SK-N-SH (cell line): Measurements from ENCODE around the gene TPM3. TPM values are rescaled to one million over a fixed set of nuclear protein-coding genes. Genes with fewer than 3 reads are reported as not detected.

Experiments used
- CTCF ChIA-PET: fragments of 300-600, 350-600 bp; formaldehyde crosslinking; extraction: SDS; loops from one replicate; lab custom pipeline; 2021; lab: Yijun Ruan, JAX
- POLR2A ChIA-PET: fragments of 350-600 bp; sonication (Branson Sonifier 250); formaldehyde crosslinking; extraction: SDS; loops from one replicate; lab custom pipeline; 2020; ENCODE audit warnings: antibody characterized with exemption, inconsistent platforms; lab: Yijun Ruan, JAX
- DNase-seq: peaks from one replicate; pipeline ENCODE4 v3.0.0; 2012
- H2AFZ ChIP-seq: fragments of 200-600 bp; sonication (generic); 2 replicates; pipeline ENCODE4 v1.8.1; 2016; ENCODE audit warnings: antibody characterized with exemption, mild to moderate bottlenecking, low read depth
- H3F3A ChIP-seq: fragments of 200-600 bp; sonication (generic); replicated peaks from 2 replicates; pipeline ENCODE3; 2016; ENCODE audit warnings: antibody characterized with exemption, mild to moderate bottlenecking; ENCODE audit not compliant: insufficient read depth
- H3K27ac ChIP-seq, 2 experiments: fragments of 200-500 bp in 1 of 2; fragments of 200-600 bp in 1 of 2; sonication (Bioruptor generic) in 1 of 2; sonication (generic), shearing (Covaris generic) in 1 of 2; 2 replicates each; pipeline versions ENCODE4 v1.5.1 to v1.6.1; 2014 to 2016; ENCODE audit warnings: low read depth in 2 of 2, inconsistent platforms in 1 of 2, low read length in 1 of 2, mild to moderate bottlenecking in 1 of 2, mixed read lengths in 1 of 2
- H3K27me3 ChIP-seq: fragments of 200-600 bp; sonication (generic), shearing (Covaris generic); 2 replicates; pipeline ENCODE4 v1.6.1; 2016; ENCODE audit warnings: mixed run types; ENCODE audit not compliant: insufficient read depth
- H3K36me3 ChIP-seq, 2 experiments: fragments of 200-500 bp in 1 of 2; fragments of 200-600 bp in 1 of 2; sonication (Bioruptor generic) in 1 of 2; sonication (generic) in 1 of 2; replicated peaks in 1 of 2; 2 replicates each; pipeline versions ENCODE3 to v1.5.1; 2014 to 2016; ENCODE audit warnings: low read length in 1 of 2, mild to moderate bottlenecking in 1 of 2; ENCODE audit not compliant: insufficient read depth in 2 of 2, control insufficient read depth in 1 of 2
- H3K4me1 ChIP-seq, 2 experiments: fragments of 200-500 bp in 1 of 2; fragments of 200-600 bp in 1 of 2; sonication (Bioruptor generic) in 1 of 2; sonication (generic), shearing (Covaris generic) in 1 of 2; 2 replicates each; pipeline versions ENCODE4 v1.5.1 to v1.6.1; 2014 to 2016; ENCODE audit warnings: low read depth in 1 of 2, low read length in 1 of 2, mixed run types in 1 of 2; ENCODE audit not compliant: insufficient read depth in 2 of 2, control insufficient read depth in 1 of 2
- H3K4me2 ChIP-seq: fragments of 200-600 bp; sonication (generic), shearing (Covaris generic); 2 replicates; pipeline ENCODE4 v1.6.1; 2017; ENCODE audit warnings: mixed run types
- H3K4me3 ChIP-seq, 2 experiments: fragments of 200-500 bp in 1 of 2; fragments of 200-600 bp in 1 of 2; sonication (Bioruptor generic) in 1 of 2; sonication (generic), shearing (Covaris generic) in 1 of 2; 2 replicates each; pipeline versions ENCODE4 v1.5.1 to v1.8.1; 2014 to 2016; ENCODE audit warnings: low read depth in 2 of 2, inconsistent platforms in 1 of 2, low read length in 1 of 2, mild to moderate bottlenecking in 1 of 2, mixed read lengths in 1 of 2, moderate library complexity in 1 of 2
- H3K79me2 ChIP-seq: fragments of 200-600 bp; sonication (generic); 2 replicates; pipeline ENCODE4 v1.8.1; 2017; ENCODE audit warnings: mild to moderate bottlenecking; ENCODE audit not compliant: insufficient read depth
- H3K9ac ChIP-seq: fragments of 200-600 bp; sonication (generic); 2 replicates; pipeline ENCODE4 v1.6.1; 2017; ENCODE audit warnings: mixed run types
- H3K9me2 ChIP-seq: fragments of 200-600 bp; sonication (generic); 2 replicates; pipeline ENCODE4 v1.6.1; 2017; ENCODE audit warnings: mixed run types
- H3K9me3 ChIP-seq: fragments of 200-600 bp; sonication (generic); 2 replicates; pipeline ENCODE4 v1.6.1; 2017; ENCODE audit warnings: mixed run types, mild to moderate bottlenecking, moderate library complexity
- H4K20me1 ChIP-seq: fragments of 200-600 bp; sonication (generic); 2 replicates; pipeline ENCODE4 v1.6.1; 2017; ENCODE audit warnings: mild to moderate bottlenecking, mixed run types; ENCODE audit not compliant: insufficient read depth
- CHD2 ChIP-seq: fragments of 150-350 bp; IDR thresholded peaks from 2 replicates; pipeline ENCODE4 v1.6.1; 2018; ENCODE audit warnings: low read length; ENCODE audit not compliant: partially characterized antibody
- EZH2phosphoT487 ChIP-seq: fragments of 200-600 bp; sonication (generic); IDR thresholded peaks from 2 replicates; pipeline ENCODE4 v1.6.1; 2017; ENCODE audit warnings: low read depth, mixed run types, mild to moderate bottlenecking, antibody characterized with exemption, moderate library complexity, borderline replicate concordance
- FOXM1 ChIP-seq: IDR thresholded peaks from 2 replicates; pipeline ENCODE4 v1.4.0; 2012; ENCODE audit warnings: low read depth, mild to moderate bottlenecking
- MEF2A ChIP-seq: IDR thresholded peaks from 2 replicates; pipeline ENCODE4 v1.4.0; 2012; ENCODE audit warnings: low read depth, borderline replicate concordance
- NRF1 ChIP-seq: IDR thresholded peaks from 2 replicates; pipeline ENCODE4 v1.6.1; 2012; ENCODE audit warnings: low read depth, mild to moderate bottlenecking, low read length
- POLR2AphosphoS5 ChIP-seq: IDR thresholded peaks from 2 replicates; pipeline ENCODE4 v1.6.1; 2012; ENCODE audit warnings: low read depth, low read length
- RCOR1 ChIP-seq: fragments of 150-350 bp; IDR thresholded peaks from 2 replicates; pipeline ENCODE4 v1.6.1; 2017; ENCODE audit warnings: antibody characterized with exemption, low read length
- RXRA ChIP-seq: IDR thresholded peaks from 2 replicates; pipeline ENCODE4 v1.4.0; 2012; ENCODE audit warnings: low read depth, mild to moderate bottlenecking, borderline replicate concordance
- TAF1 ChIP-seq: IDR thresholded peaks from 2 replicates; pipeline ENCODE4 v1.6.1; 2012; ENCODE audit warnings: low read depth, mild to moderate bottlenecking, low read length, moderate library complexity, borderline replicate concordance
- TEAD4 ChIP-seq: IDR thresholded peaks from 2 replicates; pipeline ENCODE4 v1.4.0; 2012; ENCODE audit warnings: mild to moderate bottlenecking, borderline replicate concordance; ENCODE audit not compliant: insufficient read depth
- WGBS: methylation state at CpG from one replicate; pipeline ENCODE4 v1.1.6; 2017; ENCODE audit warnings: low lambda C conversion rate; 5-methylcytosine and 5-hydroxymethylcytosine counted together
- polyA plus RNA-seq, 3 experiments: library from polyadenylated mRNA; depleted of rRNA; stranded (reverse); fragments of >200 nt; gene quantifications; 2 replicates each; pipeline ENCODE4 v1.2.3, GENCODE V29; 2012
- TF ChIP-seq, protein P1 (sequence below): IDR thresholded peaks from 2 replicates; pipeline ENCODE4 v1.4.0; 2012; ENCODE audit warnings: low read depth
- TF ChIP-seq, protein P2 (sequence below): IDR thresholded peaks from 2 replicates; pipeline ENCODE4 v1.6.1; 2012; ENCODE audit warnings: mild to moderate bottlenecking, low read depth, low read length, moderate library complexity
- TF ChIP-seq, protein P3 (sequence below): IDR thresholded peaks from 2 replicates; pipeline ENCODE4; 2012
- TF ChIP-seq, protein P4 (sequence below): IDR thresholded peaks from 2 replicates; pipeline ENCODE4 v1.4.0; 2012; ENCODE audit warnings: low read depth, borderline replicate concordance
- TF ChIP-seq, protein P5 (sequence below): fragments of 150-350 bp; IDR thresholded peaks from 2 replicates; pipeline ENCODE4 v1.6.1; 2016; ENCODE audit warnings: mild to moderate bottlenecking, low read depth, low read length

TPM3 gene
- 324 and 359 TPM in 2 replicates for polyA plus RNA-seq (2012; rRNA removed)
- 391 and 506 TPM in 2 replicates for polyA plus RNA-seq (2012; cell fraction: cytosol; rRNA removed)
- 163 and 260 TPM in 2 replicates for polyA plus RNA-seq (2012; cell fraction: nucleus; rRNA removed)

DNA sequence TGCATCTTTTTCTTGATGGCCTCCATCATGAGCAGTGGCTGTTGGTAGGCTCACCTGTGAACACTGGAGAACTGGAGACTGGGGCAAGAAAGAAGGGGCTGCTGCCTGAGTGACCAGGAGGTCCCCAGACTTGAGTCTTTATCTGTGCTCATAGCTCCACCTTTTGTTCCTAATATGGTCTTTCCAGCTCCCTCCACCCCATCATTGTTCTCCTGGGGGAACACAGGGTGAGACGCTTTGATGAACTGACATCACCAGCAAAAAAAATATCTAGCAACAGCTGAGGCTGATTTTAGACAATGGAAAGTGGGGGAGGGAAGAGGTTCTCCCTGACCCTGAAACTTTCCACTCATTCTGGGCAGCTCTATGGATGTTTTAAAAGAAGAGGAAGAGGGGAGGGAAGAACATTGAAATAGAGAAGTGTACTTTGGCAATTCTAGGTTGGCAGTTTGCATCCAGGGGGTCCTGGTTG lies at the start of gene TPM3:
TPM3 (minus strand) TSS at position 111 of the 472 bp plus-strand sequence; CDS start at position 29, 82 bp downstream.
- H3K4me2 ChIP-seq, result no peak within 1 kb of the TSS
- H3K9me2 ChIP-seq, result no peaks in the 10 kb centered on the region
- POLR2A ChIA-PET, result no interaction called here

DNA sequence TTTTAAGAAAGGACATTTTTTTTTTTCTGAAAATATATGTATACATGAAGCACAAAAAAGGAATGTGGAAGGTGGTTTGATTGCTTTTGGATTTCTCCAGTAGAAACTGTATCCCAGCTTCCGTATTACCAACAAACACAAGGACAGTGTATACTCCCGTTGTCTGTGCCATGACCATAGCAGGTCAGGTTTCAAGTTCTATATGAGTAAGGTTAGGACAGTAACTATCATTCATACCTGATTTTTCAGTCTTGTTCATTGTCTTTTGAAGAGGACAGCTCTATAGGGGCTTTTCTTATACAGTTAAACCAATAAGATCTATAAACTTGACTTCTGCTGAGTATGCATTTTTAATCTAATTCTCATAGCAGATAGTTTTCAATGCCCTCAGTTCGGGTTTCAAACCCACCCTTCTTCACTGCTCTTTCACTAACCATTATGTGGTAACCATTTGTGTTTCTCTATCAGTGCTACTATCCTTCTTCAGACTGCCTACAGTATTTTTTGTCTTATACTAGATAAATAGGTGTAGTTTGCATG lies 48.5 kb upstream of the TPM3 start:
- Histone ChIP-seq H3K4me3 (no peak overlapping the region), H3K36me3 (peaks cover 89 to 94% of the 10 kb centered on the region in 2 experiments), H3K9me2 (no peaks in the 10 kb centered on the region), H3K27ac (no peak overlapping the region), H3K9me3 (no peaks in the 10 kb centered on the region), H2AFZ (no peak overlapping the region), H4K20me1 (peaks cover 30% of the 10 kb centered on the region; the same call in 1 of the 2 replicates), H3K9ac (no peak overlapping the region), H3K27me3 (no peaks in the 10 kb centered on the region), H3K4me1 (no peaks in the 10 kb centered on the region), H3K79me2 (peaks cover 73% of the 10 kb centered on the region), H3K4me2 (no peak overlapping the region), H3F3A (peaks cover 17% of the 10 kb centered on the region)
- WGBS, result 76% methylated on average over 3 of the region's 3 CpGs
- ChIA-PET CTCF (interaction anchor here (1.7 kb wide), 1 partner anchor 15 kb away, joined by 4 read pairs; no protein-coding TSS in a partner anchor), POLR2A (no interaction called here)
- no peak for DNase-seq
- TF ChIP-seq, protein P1, sequence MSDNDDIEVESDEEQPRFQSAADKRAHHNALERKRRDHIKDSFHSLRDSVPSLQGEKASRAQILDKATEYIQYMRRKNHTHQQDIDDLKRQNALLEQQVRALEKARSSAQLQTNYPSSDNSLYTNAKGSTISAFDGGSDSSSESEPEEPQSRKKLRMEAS, result no peak
- TF ChIP-seq, protein P2, sequence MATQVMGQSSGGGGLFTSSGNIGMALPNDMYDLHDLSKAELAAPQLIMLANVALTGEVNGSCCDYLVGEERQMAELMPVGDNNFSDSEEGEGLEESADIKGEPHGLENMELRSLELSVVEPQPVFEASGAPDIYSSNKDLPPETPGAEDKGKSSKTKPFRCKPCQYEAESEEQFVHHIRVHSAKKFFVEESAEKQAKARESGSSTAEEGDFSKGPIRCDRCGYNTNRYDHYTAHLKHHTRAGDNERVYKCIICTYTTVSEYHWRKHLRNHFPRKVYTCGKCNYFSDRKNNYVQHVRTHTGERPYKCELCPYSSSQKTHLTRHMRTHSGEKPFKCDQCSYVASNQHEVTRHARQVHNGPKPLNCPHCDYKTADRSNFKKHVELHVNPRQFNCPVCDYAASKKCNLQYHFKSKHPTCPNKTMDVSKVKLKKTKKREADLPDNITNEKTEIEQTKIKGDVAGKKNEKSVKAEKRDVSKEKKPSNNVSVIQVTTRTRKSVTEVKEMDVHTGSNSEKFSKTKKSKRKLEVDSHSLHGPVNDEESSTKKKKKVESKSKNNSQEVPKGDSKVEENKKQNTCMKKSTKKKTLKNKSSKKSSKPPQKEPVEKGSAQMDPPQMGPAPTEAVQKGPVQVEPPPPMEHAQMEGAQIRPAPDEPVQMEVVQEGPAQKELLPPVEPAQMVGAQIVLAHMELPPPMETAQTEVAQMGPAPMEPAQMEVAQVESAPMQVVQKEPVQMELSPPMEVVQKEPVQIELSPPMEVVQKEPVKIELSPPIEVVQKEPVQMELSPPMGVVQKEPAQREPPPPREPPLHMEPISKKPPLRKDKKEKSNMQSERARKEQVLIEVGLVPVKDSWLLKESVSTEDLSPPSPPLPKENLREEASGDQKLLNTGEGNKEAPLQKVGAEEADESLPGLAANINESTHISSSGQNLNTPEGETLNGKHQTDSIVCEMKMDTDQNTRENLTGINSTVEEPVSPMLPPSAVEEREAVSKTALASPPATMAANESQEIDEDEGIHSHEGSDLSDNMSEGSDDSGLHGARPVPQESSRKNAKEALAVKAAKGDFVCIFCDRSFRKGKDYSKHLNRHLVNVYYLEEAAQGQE, result no peak
- TF ChIP-seq TAF1, result no peak
- TF ChIP-seq, protein P3, sequence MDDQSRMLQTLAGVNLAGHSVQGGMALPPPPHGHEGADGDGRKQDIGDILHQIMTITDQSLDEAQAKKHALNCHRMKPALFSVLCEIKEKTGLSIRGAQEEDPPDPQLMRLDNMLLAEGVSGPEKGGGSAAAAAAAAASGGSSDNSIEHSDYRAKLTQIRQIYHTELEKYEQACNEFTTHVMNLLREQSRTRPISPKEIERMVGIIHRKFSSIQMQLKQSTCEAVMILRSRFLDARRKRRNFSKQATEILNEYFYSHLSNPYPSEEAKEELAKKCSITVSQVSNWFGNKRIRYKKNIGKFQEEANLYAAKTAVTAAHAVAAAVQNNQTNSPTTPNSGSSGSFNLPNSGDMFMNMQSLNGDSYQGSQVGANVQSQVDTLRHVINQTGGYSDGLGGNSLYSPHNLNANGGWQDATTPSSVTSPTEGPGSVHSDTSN, result no peak
- TF ChIP-seq MEF2A, result no peak
- no peak for TF ChIP-seq NRF1

More for the DNA sequence above, at the start of gene TPM3:
- no peak for TF ChIP-seq RCOR1
- TF ChIP-seq POLR2AphosphoS5, result no peak
- no peak for TF ChIP-seq RXRA
- no peak for TF ChIP-seq EZH2phosphoT487
- TF ChIP-seq, protein P3, result no peak
- TF ChIP-seq NRF1, result no peak
- TF ChIP-seq, protein P4, sequence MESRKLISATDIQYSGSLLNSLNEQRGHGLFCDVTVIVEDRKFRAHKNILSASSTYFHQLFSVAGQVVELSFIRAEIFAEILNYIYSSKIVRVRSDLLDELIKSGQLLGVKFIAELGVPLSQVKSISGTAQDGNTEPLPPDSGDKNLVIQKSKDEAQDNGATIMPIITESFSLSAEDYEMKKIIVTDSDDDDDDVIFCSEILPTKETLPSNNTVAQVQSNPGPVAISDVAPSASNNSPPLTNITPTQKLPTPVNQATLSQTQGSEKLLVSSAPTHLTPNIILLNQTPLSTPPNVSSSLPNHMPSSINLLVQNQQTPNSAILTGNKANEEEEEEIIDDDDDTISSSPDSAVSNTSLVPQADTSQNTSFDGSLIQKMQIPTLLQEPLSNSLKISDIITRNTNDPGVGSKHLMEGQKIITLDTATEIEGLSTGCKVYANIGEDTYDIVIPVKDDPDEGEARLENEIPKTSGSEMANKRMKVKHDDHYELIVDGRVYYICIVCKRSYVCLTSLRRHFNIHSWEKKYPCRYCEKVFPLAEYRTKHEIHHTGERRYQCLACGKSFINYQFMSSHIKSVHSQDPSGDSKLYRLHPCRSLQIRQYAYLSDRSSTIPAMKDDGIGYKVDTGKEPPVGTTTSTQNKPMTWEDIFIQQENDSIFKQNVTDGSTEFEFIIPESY, result no peak
- TF ChIP-seq, protein P5, sequence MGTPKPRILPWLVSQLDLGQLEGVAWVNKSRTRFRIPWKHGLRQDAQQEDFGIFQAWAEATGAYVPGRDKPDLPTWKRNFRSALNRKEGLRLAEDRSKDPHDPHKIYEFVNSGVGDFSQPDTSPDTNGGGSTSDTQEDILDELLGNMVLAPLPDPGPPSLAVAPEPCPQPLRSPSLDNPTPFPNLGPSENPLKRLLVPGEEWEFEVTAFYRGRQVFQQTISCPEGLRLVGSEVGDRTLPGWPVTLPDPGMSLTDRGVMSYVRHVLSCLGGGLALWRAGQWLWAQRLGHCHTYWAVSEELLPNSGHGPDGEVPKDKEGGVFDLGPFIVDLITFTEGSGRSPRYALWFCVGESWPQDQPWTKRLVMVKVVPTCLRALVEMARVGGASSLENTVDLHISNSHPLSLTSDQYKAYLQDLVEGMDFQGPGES, result no peak
- no peak for TF ChIP-seq TAF1
- TF ChIP-seq CHD2, result no peak
- no peak for TF ChIP-seq TEAD4
- TF ChIP-seq FOXM1, result no peak
- Histone ChIP-seq H3K4me1 (no peaks in the 10 kb centered on the region; a peak in 1 of 4 replicates), H3K9me3 (no peaks in the 10 kb centered on the region), H2AFZ (no peak within 1 kb of the TSS), H3K27ac (no peak within 1 kb of the TSS), H3K9ac (no peak within 1 kb of the TSS), H4K20me1 (no peaks in the 10 kb centered on the region), H3K79me2 (no peaks in the 10 kb centered on the region), H3K27me3 (no peaks in the 10 kb centered on the region), H3K4me3 (no peak within 1 kb of the TSS), H3F3A (no peaks in the 10 kb centered on the region), H3K36me3 (no peaks in the 10 kb centered on the region)
- 13% methylated on average over 1 of the region's 1 CpG for WGBS
- DNase-seq, result no peak
- CTCF ChIA-PET, result interaction anchor here (1.3 kb wide), 1 partner anchor 80 kb away, joined by 3 read pairs; no protein-coding TSS in a partner anchor
